ENCODE measurements around the gene PPM1L.

PPM1L gene

GRCh38 chr3:160857476-160858119, 101.6 kb downstream of the PPM1L start:
- DNase-seq, result no peak

GRCh38 chr3:160860346-160860745, 104.3 kb downstream of the PPM1L start:
- no peak for DNase-seq

GRCh38 chr3:160869825-160870224, 113.8 kb downstream of the PPM1L start:
- no peak for DNase-seq

GRCh38 chr3:160870327-160870726, 114.3 kb downstream of the PPM1L start:
- no peak for DNase-seq

GRCh38 chr3:160874736-160875135, 118.7 kb downstream of the PPM1L start:
- DNase-seq, result no peak

- no peak for DNase-seq
Measured at GRCh38 chr3:160876643-160877042, 120.6 kb downstream of the PPM1L start.

GRCh38 chr3:160879859-160880258, 123.8 kb downstream of the PPM1L start:
- no peak for DNase-seq

GRCh38 chr3:160883373-160883772, 127.3 kb downstream of the PPM1L start:
- no peak for DNase-seq

- no peak for DNase-seq
Measured at GRCh38 chr3:160885791-160886286, 129.8 kb downstream of the PPM1L start.

- no peak for DNase-seq
Measured at GRCh38 chr3:160886421-160886820, 130.4 kb downstream of the PPM1L start.

GRCh38 chr3:160893207-160893606, 137.2 kb downstream of the PPM1L start:
- no peak for DNase-seq

- no peak for DNase-seq
Measured at GRCh38 chr3:160904691-160905090, 148.7 kb downstream of the PPM1L start.

GRCh38 chr3:160906646-160907045, 150.6 kb downstream of the PPM1L start:
- DNase-seq, result no peak

GRCh38 chr3:160909917-160910316, 153.9 kb downstream of the PPM1L start:
- no peak for DNase-seq

GRCh38 chr3:160911411-160911810, 155.4 kb downstream of the PPM1L start:
- no peak for DNase-seq

GRCh38 chr3:160916472-160916871, 160.4 kb downstream of the PPM1L start:
- no peak for DNase-seq

GRCh38 chr3:160919942-160920341, 163.9 kb downstream of the PPM1L start:
- no peak for DNase-seq

GRCh38 chr3:160921020-160921635, 165.1 kb downstream of the PPM1L start:
- DNase-seq, result no peak

- DNase-seq, result no peak
Measured at GRCh38 chr3:160924776-160925175, 168.7 kb downstream of the PPM1L start.

GRCh38 chr3:160927620-160928019, 171.6 kb downstream of the PPM1L start:
- no peak for DNase-seq

- no peak for DNase-seq
Measured at GRCh38 chr3:160928183-160928726, 172.2 kb downstream of the PPM1L start.

GRCh38 chr3:160929595-160929994, 173.6 kb downstream of the PPM1L start:
- no peak for DNase-seq

- no peak for DNase-seq
Measured at GRCh38 chr3:160931474-160931873, 175.4 kb downstream of the PPM1L start.

GRCh38 chr3:160935413-160936095, 179.5 kb downstream of the PPM1L start:
- DNase-seq, result no peak

Data from stimulated activated CD4-positive, alpha-beta T cell treated with anti-CD3 and anti-CD28 coated beads, Interleukin-2, amount 100 ng/mL, for 48 hours (primary cell).